Breast epithelium (tissue), 4 donors: Measurements from ENCODE around the gene ARNT2. TPM values are rescaled to one million over a fixed set of nuclear protein-coding genes. Genes with fewer than 3 reads are reported as not detected.

Source experiments
- DNase-seq, 2 donors: peaks; one replicate each; pipeline ENCODE4 v3.0.0-alpha.2; 2019; ENCODE audit warnings: low spot score in 2 of 2
- H3K27ac ChIP-seq, 2 donors: fragments of 200-600 bp; sonication (generic) in 1 of 2; one replicate each; pipeline ENCODE4 v1.5.1; 2016 to 2019; ENCODE audit warnings: mild to moderate bottlenecking in 1 of 2
- H3K27me3 ChIP-seq, 2 donors: fragments of 200-600 bp; sonication (generic) in 1 of 2; one replicate each; pipeline versions ENCODE4 v1.5.1 to v1.6.0; 2017 to 2019; ENCODE audit warnings: control low read depth in 1 of 2, mild to moderate bottlenecking in 1 of 2
- H3K36me3 ChIP-seq: fragments of 200-600 bp; one replicate; pipeline ENCODE4 v1.5.1; 2019
- H3K4me1 ChIP-seq, 2 donors: fragments of 200-600 bp; sonication (generic); one replicate each; pipeline ENCODE4 v1.5.1; 2016 to 2019; ENCODE audit warnings: control low read depth in 1 of 2
- H3K4me3 ChIP-seq, 3 donors: fragments of 200-600 bp; sonication (generic); 1 replicate in 2 of 3; 2 replicates in 1 of 3; pipeline ENCODE4 v1.5.1; 2016 to 2019; ENCODE audit warnings: mild to moderate bottlenecking in 3 of 3, moderate library complexity in 2 of 3
- H3K9me3 ChIP-seq, 2 donors: fragments of 200-600 bp; sonication (generic) in 1 of 2; one replicate each; pipeline ENCODE4 v1.5.1; 2016 to 2019; ENCODE audit warnings: control low read depth in 1 of 2
- POLR2A ChIP-seq: fragments of 450-650 bp; IDR thresholded peaks from one replicate; pipeline ENCODE4 v1.6.1; 2016; ENCODE audit warnings: antibody characterized with exemption, mild to moderate bottlenecking, moderate library complexity
- POLR2AphosphoS5 ChIP-seq, 3 donors: sonication (generic); formaldehyde crosslinking; IDR thresholded peaks; one replicate each; pipeline ENCODE4 v1.6.1; 2017; ENCODE audit warnings: antibody characterized with exemption in 3 of 3
- intact Hi-C: fragments of 100-400 bp; cut with DNase I; formaldehyde crosslinking; loops from one replicate; pipeline ENCODE4 v1.15.1; 2023; ENCODE audit warnings: low total_unique reads
- total RNA-seq, 3 donors: library from RNA; depleted of rRNA; stranded (reverse); fragments of >200 nt; gene quantifications; one replicate each; pipeline ENCODE4 v1.1.0, GENCODE V29; 2016
- TF ChIP-seq, protein P1 (sequence below), 3 donors: fragments of 450-650 bp; IDR thresholded peaks; one replicate each; pipeline ENCODE4 v1.5.1; 2016 to 2017; ENCODE audit warnings: antibody characterized with exemption in 3 of 3, mild to moderate bottlenecking in 3 of 3, moderate library complexity in 3 of 3

Gene ARNT2
- total RNA-seq, 3 donors from 2014 or later: 5.9 to 8.5 (median 7.0) TPM

DNA sequence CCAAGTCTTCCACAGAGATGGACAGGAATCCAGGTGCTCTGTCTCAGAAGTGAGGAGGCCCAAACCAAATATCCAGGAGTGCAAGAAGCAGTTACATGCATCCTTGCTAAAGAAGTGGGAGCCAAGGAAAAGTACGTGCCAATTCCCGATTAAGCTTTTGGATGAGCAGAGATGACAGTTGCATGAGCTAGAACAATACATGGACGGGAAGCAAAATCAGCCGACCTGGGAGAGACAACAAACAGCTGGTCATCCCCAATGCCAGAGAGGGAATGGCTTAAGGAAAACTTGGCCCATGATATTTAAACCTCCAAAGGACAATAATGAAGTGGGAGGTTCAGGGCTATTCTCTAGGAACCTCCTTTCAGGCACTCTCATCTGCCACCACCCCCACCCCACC lies 204.9 kb downstream of the ARNT2 start:
- Histone ChIP-seq H3K4me3 (no peak overlapping the region), H3K36me3 (no peaks in the 10 kb centered on the region), H3K27ac (peak overlapping the region in 1 of 2 donors; percentile 40), H3K9me3 (no peaks in the 10 kb centered on the region), H3K4me1 (no peaks in the 10 kb centered on the region), H3K27me3 (no peaks in the 10 kb centered on the region)
- intact Hi-C loops: no loop called here
- no peak for DNase-seq
- TF ChIP-seq POLR2AphosphoS5 (IDR thresholded peaks at IDR 0.05): no peak
- TF ChIP-seq, protein P1, sequence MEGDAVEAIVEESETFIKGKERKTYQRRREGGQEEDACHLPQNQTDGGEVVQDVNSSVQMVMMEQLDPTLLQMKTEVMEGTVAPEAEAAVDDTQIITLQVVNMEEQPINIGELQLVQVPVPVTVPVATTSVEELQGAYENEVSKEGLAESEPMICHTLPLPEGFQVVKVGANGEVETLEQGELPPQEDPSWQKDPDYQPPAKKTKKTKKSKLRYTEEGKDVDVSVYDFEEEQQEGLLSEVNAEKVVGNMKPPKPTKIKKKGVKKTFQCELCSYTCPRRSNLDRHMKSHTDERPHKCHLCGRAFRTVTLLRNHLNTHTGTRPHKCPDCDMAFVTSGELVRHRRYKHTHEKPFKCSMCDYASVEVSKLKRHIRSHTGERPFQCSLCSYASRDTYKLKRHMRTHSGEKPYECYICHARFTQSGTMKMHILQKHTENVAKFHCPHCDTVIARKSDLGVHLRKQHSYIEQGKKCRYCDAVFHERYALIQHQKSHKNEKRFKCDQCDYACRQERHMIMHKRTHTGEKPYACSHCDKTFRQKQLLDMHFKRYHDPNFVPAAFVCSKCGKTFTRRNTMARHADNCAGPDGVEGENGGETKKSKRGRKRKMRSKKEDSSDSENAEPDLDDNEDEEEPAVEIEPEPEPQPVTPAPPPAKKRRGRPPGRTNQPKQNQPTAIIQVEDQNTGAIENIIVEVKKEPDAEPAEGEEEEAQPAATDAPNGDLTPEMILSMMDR (IDR thresholded peaks at IDR 0.05): no peak
- no peak for TF ChIP-seq POLR2A

- intact Hi-C loops: no loop called here
- Histone ChIP-seq H3K4me1 (no peaks in the 10 kb centered on the region), H3K9me3 (no peaks in the 10 kb centered on the region), H3K36me3 (no peaks in the 10 kb centered on the region), H3K27ac (peak overlapping the region in 1 of 2 donors; percentile 40), H3K27me3 (no peaks in the 10 kb centered on the region), H3K4me3 (no peak overlapping the region)
- TF ChIP-seq POLR2A (no peak), POLR2AphosphoS5 (IDR thresholded peaks at IDR 0.05) (no peak)
- TF ChIP-seq, protein P1 (IDR thresholded peaks at IDR 0.05): no peak
- no peak for DNase-seq
These were observed 205.3 kb downstream of the ARNT2 start for GRCh38 chr15:80609512-80609946.

DNA sequence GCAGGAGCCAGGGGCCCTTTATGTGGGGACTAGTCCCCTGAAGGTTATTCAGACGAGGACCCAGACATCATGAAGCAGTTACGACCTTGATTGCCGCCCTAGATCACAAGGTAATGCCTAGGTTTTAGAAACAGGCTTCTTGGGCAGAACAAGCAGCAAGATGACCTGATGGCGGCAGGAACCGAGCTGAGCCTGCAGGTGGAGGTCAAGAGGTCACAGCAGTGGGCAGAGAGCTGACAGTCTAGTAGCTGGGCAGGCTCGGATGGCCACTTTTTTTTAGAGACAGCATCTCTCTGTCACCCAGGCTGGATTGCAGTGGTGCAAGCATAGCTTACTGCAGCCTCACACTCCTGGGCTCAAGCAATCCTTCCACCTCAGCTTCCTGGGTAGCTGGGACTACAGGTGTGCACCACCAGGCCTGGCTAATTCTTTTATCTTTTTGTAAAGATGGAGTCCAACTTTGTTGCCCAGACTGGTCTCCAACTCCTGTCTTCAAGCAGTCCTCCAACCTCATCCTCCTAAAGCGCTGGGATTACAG lies 207.4 kb downstream of the ARNT2 start:
- DNase-seq: no peak
- Histone ChIP-seq H3K4me1 (peaks cover 0 to 6% of the 10 kb centered on the region in 2 donors), H3K27me3 (no peaks in the 10 kb centered on the region), H3K27ac (no peak overlapping the region), H3K9me3 (no peaks in the 10 kb centered on the region), H3K36me3 (no peaks in the 10 kb centered on the region), H3K4me3 (no peak overlapping the region)
- intact Hi-C loops: no loop called here
- TF ChIP-seq POLR2AphosphoS5 (IDR thresholded peaks at IDR 0.05) (no peak), POLR2A (no peak)
- TF ChIP-seq, protein P1 (IDR thresholded peaks at IDR 0.05): no peak

- Histone ChIP-seq H3K36me3 (no peaks in the 10 kb centered on the region), H3K9me3 (no peaks in the 10 kb centered on the region), H3K4me1 (peaks cover 0 to 6% of the 10 kb centered on the region in 2 donors), H3K4me3 (no peak overlapping the region), H3K27ac (no peak overlapping the region), H3K27me3 (no peaks in the 10 kb centered on the region)
- intact Hi-C loops: no loop called here
- TF ChIP-seq POLR2AphosphoS5 (IDR thresholded peaks at IDR 0.05) (no peak), POLR2A (no peak)
- TF ChIP-seq, protein P1 (IDR thresholded peaks at IDR 0.05): no peak
- DNase-seq: no peak
These were observed 208.1 kb downstream of the ARNT2 start for GRCh38 chr15:80612118-80612823.

DNA sequence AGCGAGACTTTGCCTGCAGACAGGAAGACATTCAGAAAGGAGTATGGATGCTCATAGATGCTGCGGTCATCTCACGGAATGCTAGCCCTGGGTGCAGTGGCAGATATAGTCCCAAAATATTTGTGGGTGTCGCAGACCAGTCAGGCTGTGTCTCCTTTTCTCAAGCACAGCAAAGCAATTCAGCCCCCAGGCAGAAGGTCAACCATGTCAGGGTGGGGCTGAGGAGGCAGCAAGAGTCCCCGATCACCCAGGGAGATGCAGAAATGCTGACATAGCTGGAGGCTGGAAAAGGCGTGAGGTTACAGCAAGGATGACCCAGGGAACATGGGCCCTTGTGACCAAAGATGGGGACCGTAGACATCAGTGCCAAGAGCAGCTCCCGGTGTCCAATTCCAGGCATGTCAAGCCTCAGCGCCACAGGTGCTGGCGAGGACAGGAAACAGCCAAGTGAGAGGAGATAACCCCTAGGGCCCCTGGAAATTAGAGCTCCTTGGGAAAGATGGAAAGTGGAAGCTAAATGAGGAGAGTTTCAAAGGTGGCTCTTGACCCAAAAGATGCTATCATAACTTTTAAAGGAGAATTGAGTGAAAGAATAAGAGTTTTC lies 209.7 kb downstream of the ARNT2 start:
- DNase-seq: no peak
- intact Hi-C loops: no loop called here
- Histone ChIP-seq H3K36me3 (no peaks in the 10 kb centered on the region), H3K4me3 (no peak overlapping the region), H3K27me3 (no peaks in the 10 kb centered on the region), H3K9me3 (no peaks in the 10 kb centered on the region), H3K4me1 (peaks cover 0 to 6% of the 10 kb centered on the region in 2 donors), H3K27ac (no peak overlapping the region)
- TF ChIP-seq, protein P1 (IDR thresholded peaks at IDR 0.05): no peak
- TF ChIP-seq POLR2A (no peak), POLR2AphosphoS5 (IDR thresholded peaks at IDR 0.05) (no peak)
